Epithelial cell of esophagus (primary cell): Measurements from ENCODE around the gene PTPRE.

ENCODE experiments used
- DNase-seq: peaks from one replicate; pipeline ENCODE4 v3.0.0; 2010; ENCODE audit warnings: low read depth
- H3K4me3 ChIP-seq: 2 replicates; pipeline ENCODE4 v1.5.1; 2011; ENCODE audit warnings: mild to moderate bottlenecking, low read length, control low read depth
- CTCF ChIP-seq: IDR thresholded peaks from 2 replicates; pipeline ENCODE4 v1.5.1; 2011; ENCODE audit warnings: low read depth, mild to moderate bottlenecking, low read length, control low read depth, inconsistent platforms; ENCODE audit not compliant: insufficient read depth; ENCODE audit errors: missing control alignments

PTPRE gene

GRCh38 chr10:127889605-127890195 lies 17.2 kb upstream of the PTPRE start:
- no peak for TF ChIP-seq CTCF
- H3K4me3 ChIP-seq: no peak overlapping the region
- peak; percentile 64 for DNase-seq

GRCh38 chr10:127890216-127890615 lies 16.7 kb upstream of the PTPRE start:
- TF ChIP-seq CTCF: no peak
- DNase-seq: no peak
- H3K4me3 ChIP-seq: no peak overlapping the region

GRCh38 chr10:127890832-127891334 lies 16.0 kb upstream of the PTPRE start:
- no peak overlapping the region for H3K4me3 ChIP-seq
- DNase-seq: no peak
- no peak for TF ChIP-seq CTCF

GRCh38 chr10:127892743-127893142 lies 14.2 kb upstream of the PTPRE start, which contains the start of gene CLRN3:
TSS of gene CLRN3 (minus strand) at chr10:127892941. CDS start at chr10:127892784, 157 bp downstream.
- no peak for TF ChIP-seq CTCF
- H3K4me3 ChIP-seq: no peak within 1 kb of the TSS
- no peak for DNase-seq

- no peak for DNase-seq
- TF ChIP-seq CTCF: no peak
- H3K4me3 ChIP-seq: no peak overlapping the region
Observed at GRCh38 chr10:127894146-127894545, 12.8 kb upstream of the PTPRE start.

GRCh38 chr10:127896590-127896989 lies 10.3 kb upstream of the PTPRE start:
- no peak for TF ChIP-seq CTCF
- H3K4me3 ChIP-seq: no peak overlapping the region

GRCh38 chr10:127897177-127897576 lies 9.7 kb upstream of the PTPRE start:
- DNase-seq: no peak
- no peak overlapping the region for H3K4me3 ChIP-seq
- no peak for TF ChIP-seq CTCF

More at GRCh38 chr10:127896590-127896989, 10.3 kb upstream of the PTPRE start:
- no peak for DNase-seq
